ENCODE measurements around the gene SUPT3H. TPM values are rescaled to one million over a fixed set of nuclear protein-coding genes. Genes with fewer than 3 reads are reported as not detected.
"Not testable (repeated sequence)": the region's sequence is repeated elsewhere in the genome, so short reads cannot be mapped to it uniquely, and the experiment has no call there.

Gene SUPT3H
- total and polyA plus RNA-seq, 7 experiments from 2014 or later = 8.0 to 16.0 (median 12.7) TPM

DNA sequence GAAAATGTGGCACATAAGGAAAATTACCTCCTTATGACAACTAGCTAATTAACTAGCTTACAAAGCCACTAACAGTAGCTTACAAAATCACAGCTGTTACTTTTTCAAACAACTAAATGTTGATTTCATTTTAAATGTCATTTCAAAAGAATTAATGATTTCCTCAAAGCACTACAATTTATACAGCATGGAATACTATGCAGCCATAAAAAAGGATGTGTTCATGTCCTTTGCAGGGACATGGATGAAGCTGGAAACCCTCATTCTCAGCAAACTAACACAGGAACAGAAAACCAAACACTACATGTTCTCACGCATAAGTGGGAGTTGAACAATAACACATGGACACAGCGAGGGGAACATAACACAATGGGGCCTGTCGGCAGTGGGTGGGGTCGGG lies 100.0 kb downstream of the SUPT3H start:
- ATAC-seq; POLR2A ChIA-PET; H3K9me3 ChIP-seq (ENCODE audit: control insufficient read depth in 2 of 3, low read length in 3 of 3); H3K27ac ChIP-seq (ENCODE audit: low read depth, low read length); intact Hi-C loops (cut with micrococcal nuclease); H3K4me3 ChIP-seq (ENCODE audit: low read length); DNase-seq; H3K4me1 Mint-ChIP-seq; H3K36me3 ChIP-seq (ENCODE audit: control insufficient read depth in 2 of 3, insufficient read depth in 3 of 3, low read length in 3 of 3); H3K27me3 ChIP-seq (ENCODE audit: control insufficient read depth in 2 of 2, insufficient read depth in 2 of 2, low read length in 2 of 2); H3K27me3 Mint-ChIP-seq; H3K4me3 Mint-ChIP-seq; H3K4me1 ChIP-seq (ENCODE audit: control insufficient read depth in 2 of 2, insufficient read depth in 2 of 2, low read length in 2 of 2); CTCF ChIA-PET; H3K27ac Mint-ChIP-seq: not testable (repeated sequence)
- peaks cover 4 to 37% (median 33%) of the 10 kb centered on the region in 5 donors for H3K36me3 Mint-ChIP-seq
- H3K9me3 Mint-ChIP-seq = peaks cover 1 to 27% (median 9%) of the 10 kb centered on the region in 11 donors

DNA sequence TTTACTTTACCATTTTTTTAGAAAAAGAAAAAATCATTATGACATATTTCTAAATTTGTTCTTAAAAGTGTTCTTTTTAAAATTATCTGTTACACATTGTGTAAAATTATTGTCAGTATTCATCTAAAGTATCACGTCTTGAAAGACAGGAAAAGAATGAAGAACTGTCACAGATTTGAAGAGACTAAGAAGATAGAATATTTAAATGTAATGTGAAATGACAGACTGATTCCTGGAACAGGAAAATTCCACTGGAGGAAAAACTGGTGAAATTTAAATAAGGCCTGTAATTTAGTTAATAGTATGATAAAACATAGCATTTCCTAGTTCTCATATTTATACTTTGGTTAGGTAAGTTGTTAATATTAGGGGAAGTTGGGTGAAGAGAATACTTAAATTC lies 102.4 kb downstream of the SUPT3H start:
- peaks cover 0 to 9% (median 0%) of the 10 kb centered on the region in 7 donors for H3K4me1 Mint-ChIP-seq
- H3K27me3 Mint-ChIP-seq = no peaks in the 10 kb centered on the region
- Histone ChIP-seq H3K4me1 (ENCODE audit: control insufficient read depth in 2 of 2, insufficient read depth in 2 of 2, low read length in 2 of 2) (no peaks in the 10 kb centered on the region), H3K36me3 (ENCODE audit: control insufficient read depth in 2 of 3, insufficient read depth in 3 of 3, low read length in 3 of 3) (no peaks in the 10 kb centered on the region), H3K27me3 (ENCODE audit: control insufficient read depth in 2 of 2, insufficient read depth in 2 of 2, low read length in 2 of 2) (no peaks in the 10 kb centered on the region), H3K9me3 (ENCODE audit: control insufficient read depth in 2 of 3, low read length in 3 of 3) (no peaks in the 10 kb centered on the region), H3K4me3 (ENCODE audit: low read length) (no peak overlapping the region), H3K27ac (ENCODE audit: low read depth, low read length) (no peak overlapping the region)
- H3K9me3 Mint-ChIP-seq = peaks cover 0 to 28% (median 6%) of the 10 kb centered on the region in 11 donors
- no peak for DNase-seq
- peaks cover 4 to 43% (median 34%) of the 10 kb centered on the region in 5 donors for H3K36me3 Mint-ChIP-seq
- ATAC-seq = no peak
- H3K27ac Mint-ChIP-seq = no peak overlapping the region
- ChIA-PET POLR2A (no interaction called here), CTCF (no interaction called here)
- intact Hi-C loops (cut with micrococcal nuclease) = no loop called here
- no peak overlapping the region for H3K4me3 Mint-ChIP-seq

DNA sequence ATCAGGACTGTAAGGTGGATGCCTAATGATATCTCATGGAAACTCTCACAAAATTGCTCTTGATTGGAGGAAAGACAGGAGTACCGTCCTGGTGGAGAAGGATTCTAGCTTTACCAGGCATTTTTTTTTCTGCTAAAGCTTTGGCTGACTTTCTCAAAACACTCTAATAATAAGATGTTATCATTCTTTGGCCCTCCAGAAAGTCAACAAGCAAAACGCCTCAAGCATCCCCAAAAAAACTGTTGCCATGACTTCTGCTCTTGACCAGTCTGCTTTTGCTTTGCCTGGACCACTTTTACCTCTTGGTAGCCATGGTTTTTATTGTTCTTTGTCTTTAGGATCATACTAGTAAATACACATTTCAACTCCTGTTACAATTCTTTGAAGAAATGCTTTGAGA lies 105.1 kb downstream of the SUPT3H start:
- Mint-ChIP-seq H3K9me3 (peaks cover 0 to 22% (median 2%) of the 10 kb centered on the region in 11 donors), H3K36me3 (peaks cover 0 to 34% (median 30%) of the 10 kb centered on the region in 5 donors), H3K4me3 (no peak overlapping the region), H3K27ac (no peak overlapping the region), H3K27me3 (no peaks in the 10 kb centered on the region), H3K4me1 (peaks cover 0 to 3% (median 0%) of the 10 kb centered on the region in 7 donors)
- intact Hi-C loops (cut with micrococcal nuclease) = no loop called here
- no peak for DNase-seq
- no peak overlapping the region for H3K27ac ChIP-seq (ENCODE audit: low read depth, low read length)
- no peaks in the 10 kb centered on the region for H3K4me1 ChIP-seq (ENCODE audit: control insufficient read depth in 2 of 2, insufficient read depth in 2 of 2, low read length in 2 of 2)
- ATAC-seq = no peak
- no peaks in the 10 kb centered on the region for H3K36me3 ChIP-seq (ENCODE audit: control insufficient read depth in 2 of 3, insufficient read depth in 3 of 3, low read length in 3 of 3)
- ChIA-PET CTCF (no interaction called here), POLR2A (no interaction called here)
- no peak overlapping the region for H3K4me3 ChIP-seq (ENCODE audit: low read length)
- no peaks in the 10 kb centered on the region for H3K27me3 ChIP-seq (ENCODE audit: control insufficient read depth in 2 of 2, insufficient read depth in 2 of 2, low read length in 2 of 2)
- no peaks in the 10 kb centered on the region for H3K9me3 ChIP-seq (ENCODE audit: control insufficient read depth in 2 of 3, low read length in 3 of 3)

DNA sequence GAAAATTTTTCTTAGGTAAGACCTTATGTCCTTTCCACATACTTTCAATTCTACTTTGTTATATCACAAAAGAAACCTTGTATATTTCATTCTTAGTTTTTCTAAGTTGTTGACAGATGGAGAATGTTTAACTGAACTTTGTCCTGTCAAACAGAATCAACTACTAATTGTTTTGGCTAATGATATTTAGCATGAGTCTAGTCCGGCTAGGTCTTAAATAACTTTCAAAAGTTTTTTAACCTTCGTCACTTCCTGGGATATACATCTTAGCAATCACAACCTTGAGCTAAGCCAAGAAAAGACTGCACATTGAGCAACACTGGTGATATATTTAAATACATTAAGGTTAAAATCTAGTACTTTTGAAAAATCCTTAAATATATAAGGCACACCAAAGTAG lies 112.5 kb downstream of the SUPT3H start:
- no peaks in the 10 kb centered on the region for H3K27me3 ChIP-seq (ENCODE audit: control insufficient read depth in 2 of 2, insufficient read depth in 2 of 2, low read length in 2 of 2)
- Mint-ChIP-seq H3K27me3 (no peaks in the 10 kb centered on the region), H3K27ac (no peak overlapping the region), H3K36me3 (peaks cover 0 to 24% (median 12%) of the 10 kb centered on the region in 5 donors), H3K9me3 (peaks cover 0 to 15% (median 0%) of the 10 kb centered on the region in 11 donors), H3K4me1 (peaks cover 3 to 24% (median 13%) of the 10 kb centered on the region in 7 donors), H3K4me3 (no peak overlapping the region)
- DNase-seq = no peak
- intact Hi-C loops (cut with micrococcal nuclease) = loop anchor here in 1 of 2 donors (2.0 kb wide), 1 partner anchor 14 kb away; no protein-coding TSS in a partner anchor
- H3K4me1 ChIP-seq (ENCODE audit: control insufficient read depth in 2 of 2, insufficient read depth in 2 of 2, low read length in 2 of 2) = no peaks in the 10 kb centered on the region
- POLR2A ChIA-PET = no interaction called here
- CTCF ChIA-PET = no interaction called here
- H3K27ac ChIP-seq (ENCODE audit: low read depth, low read length) = no peak overlapping the region
- ATAC-seq = no peak
- no peaks in the 10 kb centered on the region for H3K36me3 ChIP-seq (ENCODE audit: control insufficient read depth in 2 of 3, insufficient read depth in 3 of 3, low read length in 3 of 3)
- no peaks in the 10 kb centered on the region for H3K9me3 ChIP-seq (ENCODE audit: control insufficient read depth in 2 of 3, low read length in 3 of 3)
- no peak overlapping the region for H3K4me3 ChIP-seq (ENCODE audit: low read length)

DNA sequence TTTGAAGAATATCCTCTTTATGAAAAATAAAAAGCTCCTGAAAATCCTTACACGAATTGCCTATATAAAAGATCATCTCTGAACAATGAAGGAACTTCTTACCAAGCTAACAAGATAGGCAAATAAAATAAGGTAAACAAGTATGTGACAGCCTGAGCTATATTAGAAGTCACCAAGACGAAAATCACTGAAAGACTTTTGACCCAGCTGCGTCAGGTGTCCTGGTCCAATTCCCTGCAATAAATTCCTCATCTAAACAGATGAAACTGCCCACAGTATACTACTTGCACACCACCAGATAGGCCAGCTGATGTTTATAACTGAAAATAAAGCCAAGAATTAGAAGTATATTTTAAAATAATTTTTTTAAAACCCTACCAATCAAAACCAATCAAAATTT lies 117.0 kb downstream of the SUPT3H start:
- H3K4me3 Mint-ChIP-seq = no peak overlapping the region
- Histone ChIP-seq H3K27me3 (ENCODE audit: control insufficient read depth in 2 of 2, insufficient read depth in 2 of 2, low read length in 2 of 2) (no peaks in the 10 kb centered on the region), H3K4me1 (ENCODE audit: control insufficient read depth in 2 of 2, insufficient read depth in 2 of 2, low read length in 2 of 2) (no peaks in the 10 kb centered on the region), H3K27ac (ENCODE audit: low read depth, low read length) (no peak overlapping the region), H3K4me3 (ENCODE audit: low read length) (no peak overlapping the region), H3K9me3 (ENCODE audit: control insufficient read depth in 2 of 3, low read length in 3 of 3) (no peaks in the 10 kb centered on the region), H3K36me3 (ENCODE audit: control insufficient read depth in 2 of 3, insufficient read depth in 3 of 3, low read length in 3 of 3) (no peaks in the 10 kb centered on the region)
- no peak overlapping the region for H3K27ac Mint-ChIP-seq
- peaks cover 0 to 22% (median 12%) of the 10 kb centered on the region in 5 donors for H3K36me3 Mint-ChIP-seq
- ATAC-seq (no peak), DNase-seq (no peak)
- H3K4me1 Mint-ChIP-seq = peaks cover 3 to 24% (median 13%) of the 10 kb centered on the region in 7 donors
- ChIA-PET CTCF (no interaction called here), POLR2A (no interaction called here)
- H3K27me3 Mint-ChIP-seq = no peaks in the 10 kb centered on the region
- intact Hi-C loops (cut with micrococcal nuclease) = no loop called here
- peaks cover 0 to 15% (median 0%) of the 10 kb centered on the region in 11 donors for H3K9me3 Mint-ChIP-seq

DNA sequence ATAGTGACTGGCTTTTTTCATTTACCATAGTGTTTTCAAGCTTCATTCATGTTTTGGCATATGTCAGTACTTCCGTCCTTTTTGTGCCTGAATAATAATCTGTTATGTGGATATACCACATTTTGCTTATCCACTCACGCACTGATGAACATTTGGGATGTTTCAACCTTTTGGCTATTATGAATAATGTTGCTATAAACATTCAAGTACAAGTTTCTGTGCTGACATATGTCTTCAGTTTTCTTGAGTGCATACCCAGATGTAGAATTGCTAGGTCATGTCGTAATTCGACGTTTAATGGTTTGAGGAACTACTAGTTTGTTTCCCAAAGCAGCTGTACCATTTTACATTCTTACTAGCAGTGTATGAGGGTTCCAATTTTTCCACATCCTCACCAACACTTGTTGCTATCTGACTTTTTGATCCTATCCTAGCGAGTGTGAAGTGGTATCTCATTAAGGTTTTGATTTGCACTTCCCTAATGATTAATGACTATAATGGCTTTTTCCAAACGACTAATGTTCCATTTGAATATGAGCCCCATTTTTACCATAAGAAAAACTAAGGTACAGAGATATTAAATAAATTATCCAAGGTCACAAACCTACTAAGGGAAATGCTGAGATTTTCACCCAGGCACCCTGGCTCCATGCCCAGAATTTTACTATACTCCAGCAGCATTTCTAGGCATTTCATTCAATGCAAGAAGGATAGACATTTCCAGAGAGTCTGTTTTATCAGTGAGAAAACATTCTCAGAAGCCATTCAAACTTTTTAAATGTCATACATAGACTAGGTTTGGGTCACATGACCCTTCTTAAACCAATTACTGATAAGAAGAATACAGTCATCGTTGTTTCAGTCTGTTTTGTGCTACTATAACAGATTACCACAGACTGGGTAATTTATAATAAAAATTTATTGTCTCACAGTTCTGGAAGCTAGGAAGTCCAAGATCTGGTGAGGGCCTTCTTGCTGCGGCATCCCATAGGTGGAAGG lies 120.7 kb downstream of the SUPT3H start:
- H3K4me3 ChIP-seq (ENCODE audit: low read length) = no peak overlapping the region
- Mint-ChIP-seq H3K4me1 (peaks cover 0 to 13% (median 11%) of the 10 kb centered on the region in 7 donors), H3K36me3 (peaks cover 0 to 6% (median 5%) of the 10 kb centered on the region in 5 donors), H3K27me3 (no peaks in the 10 kb centered on the region), H3K9me3 (peaks cover 0 to 9% (median 0%) of the 10 kb centered on the region in 11 donors), H3K27ac (no peak overlapping the region), H3K4me3 (no peak overlapping the region)
- H3K27ac ChIP-seq (ENCODE audit: low read depth, low read length) = no peak overlapping the region
- H3K9me3 ChIP-seq (ENCODE audit: control insufficient read depth in 2 of 3, low read length in 3 of 3) = no peaks in the 10 kb centered on the region
- DNase-seq (no peak), ATAC-seq (no peak)
- ChIA-PET CTCF (no interaction called here), POLR2A (no interaction called here)
- no peaks in the 10 kb centered on the region for H3K36me3 ChIP-seq (ENCODE audit: control insufficient read depth in 2 of 3, insufficient read depth in 3 of 3, low read length in 3 of 3)
- H3K27me3 ChIP-seq (ENCODE audit: control insufficient read depth in 2 of 2, insufficient read depth in 2 of 2, low read length in 2 of 2) = no peaks in the 10 kb centered on the region
- no peaks in the 10 kb centered on the region for H3K4me1 ChIP-seq (ENCODE audit: control insufficient read depth in 2 of 2, insufficient read depth in 2 of 2, low read length in 2 of 2)
- intact Hi-C loops (cut with micrococcal nuclease) = no loop called here

DNA sequence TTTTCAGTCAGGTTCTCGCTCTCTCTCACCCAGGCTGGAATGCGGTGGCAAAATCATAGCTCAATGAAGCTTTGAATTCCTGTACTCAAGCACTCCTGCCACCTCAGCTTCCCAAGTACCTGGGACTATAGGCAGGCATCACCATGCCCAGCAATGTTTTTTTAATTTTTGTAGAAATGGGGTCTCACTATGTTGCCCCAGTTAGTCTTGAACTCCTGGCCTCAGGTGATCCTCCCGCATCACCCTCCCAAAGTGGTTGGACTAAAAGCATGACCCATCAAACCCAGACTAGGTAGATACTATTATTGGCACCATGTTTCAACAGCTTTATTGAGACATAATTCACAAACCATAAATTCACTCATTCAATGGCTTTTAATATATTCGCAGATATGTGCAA lies 122.3 kb downstream of the SUPT3H start:
- no peak for DNase-seq
- Mint-ChIP-seq H3K9me3 (no peaks in the 10 kb centered on the region), H3K4me3 (no peak overlapping the region), H3K27me3 (no peaks in the 10 kb centered on the region), H3K36me3 (peaks cover 0 to 2% (median 0%) of the 10 kb centered on the region in 5 donors), H3K4me1 (peaks cover 0 to 9% (median 0%) of the 10 kb centered on the region in 7 donors), H3K27ac (no peak overlapping the region)
- H3K27me3 ChIP-seq (ENCODE audit: control insufficient read depth in 2 of 2, insufficient read depth in 2 of 2, low read length in 2 of 2) = no peaks in the 10 kb centered on the region
- H3K36me3 ChIP-seq (ENCODE audit: control insufficient read depth in 2 of 3, insufficient read depth in 3 of 3, low read length in 3 of 3) = no peaks in the 10 kb centered on the region
- intact Hi-C loops (cut with micrococcal nuclease) = no loop called here
- no peaks in the 10 kb centered on the region for H3K4me1 ChIP-seq (ENCODE audit: control insufficient read depth in 2 of 2, insufficient read depth in 2 of 2, low read length in 2 of 2)
- ChIA-PET POLR2A (no interaction called here), CTCF (no interaction called here)
- no peak overlapping the region for H3K4me3 ChIP-seq (ENCODE audit: low read length)
- no peak for ATAC-seq
- no peaks in the 10 kb centered on the region for H3K9me3 ChIP-seq (ENCODE audit: control insufficient read depth in 2 of 3, low read length in 3 of 3)
- no peak overlapping the region for H3K27ac ChIP-seq (ENCODE audit: low read depth, low read length)

Data from naive thymus-derived CD4-positive, alpha-beta T cell (primary cell).